Progenitor cell of endocrine pancreas (in vitro differentiated cells): ENCODE results near the gene RNU11. TPM values are rescaled to one million over a fixed set of nuclear protein-coding genes. Genes with fewer than 3 reads are reported as not detected.
"Not testable (repeated sequence)": the region's sequence is repeated elsewhere in the genome, so short reads cannot be mapped to it uniquely, and the experiment has no call there.

Experiments used
- DNase-seq: peaks from one replicate; pipeline ENCODE4 v3.0.0; 2021; ENCODE audit warnings: low spot score; ENCODE audit not compliant: unreplicated experiment
- H3K27ac Mint-ChIP-seq: 2 replicates; pipeline ENCODE4 v1.8.0; 2021; ENCODE audit warnings: mild to moderate bottlenecking, moderate library complexity, mixed read lengths
- H3K27me3 Mint-ChIP-seq: 2 replicates; pipeline ENCODE4 v1.8.0; 2021; ENCODE audit warnings: mixed read lengths
- H3K36me3 Mint-ChIP-seq: 2 replicates; pipeline ENCODE4 v1.8.0; 2022; ENCODE audit warnings: mixed read lengths; ENCODE audit not compliant: insufficient read depth
- H3K4me1 Mint-ChIP-seq: 2 replicates; pipeline ENCODE4 v1.8.0; 2021; ENCODE audit warnings: low read depth, mixed read lengths
- H3K4me3 Mint-ChIP-seq: 2 replicates; pipeline ENCODE4 v1.8.0; 2021; ENCODE audit warnings: low read depth, mild to moderate bottlenecking, moderate library complexity, mixed read lengths
- H3K9me3 Mint-ChIP-seq: 2 replicates; pipeline ENCODE4 v1.8.0; 2021; ENCODE audit warnings: low read depth, mixed read lengths
- CTCF ChIP-seq: fragments of 200-600 bp; sonication (generic); IDR thresholded peaks from one replicate; pipeline ENCODE4 v1.5.0; 2021; ENCODE audit warnings: antibody characterized with exemption, mild to moderate bottlenecking; ENCODE audit not compliant: unreplicated experiment
- total RNA-seq: library from RNA; stranded (reverse); gene quantifications from 2 replicates; pipeline ENCODE4 v1.2.1, GENCODE V29; 2021

The RNU11 gene
- total RNA-seq, 1 donor from 2014 or later = not detected

- Mint-ChIP-seq H3K4me3 (peak overlapping the region; percentile 14), H3K27me3 (peaks cover 2% of the 10 kb centered on the region), H3K27ac (no peak overlapping the region), H3K9me3 (no peaks in the 10 kb centered on the region), H3K4me1 (peaks cover 12% of the 10 kb centered on the region), H3K36me3 (no peaks in the 10 kb centered on the region)
- no peak for TF ChIP-seq CTCF
- DNase-seq = no peak
Observed at GRCh38 chr1:28666806-28667205, 18.4 kb downstream of the RNU11 start.

GRCh38 chr1:28668191-28668955, 20.0 kb downstream of the RNU11 start, which contains the start of gene GMEB1:
GMEB1 (plus strand) TSS chr1:28668784; CDS start chr1:28683613, 14,829 bp downstream.
- peak within 1 kb of the TSS; percentile 88 for H3K4me3 Mint-ChIP-seq
- peak; percentile 77 for DNase-seq
- no peak for TF ChIP-seq CTCF
- no peaks in the 10 kb centered on the region for H3K36me3 Mint-ChIP-seq
- no peaks in the 10 kb centered on the region for H3K9me3 Mint-ChIP-seq
- peaks cover 12% of the 10 kb centered on the region for H3K4me1 Mint-ChIP-seq
- H3K27ac Mint-ChIP-seq = peak within 1 kb of the TSS; percentile 98
- peaks cover 2% of the 10 kb centered on the region for H3K27me3 Mint-ChIP-seq

GRCh38 chr1:28668956-28669723, 20.7 kb downstream of the RNU11 start:
- Mint-ChIP-seq H3K27me3 (peaks cover 2% of the 10 kb centered on the region), H3K4me3 (peak overlapping the region; percentile 88), H3K36me3 (no peaks in the 10 kb centered on the region), H3K27ac (peak overlapping the region; percentile 97), H3K4me1 (peaks cover 12% of the 10 kb centered on the region), H3K9me3 (no peaks in the 10 kb centered on the region)
- no peak for TF ChIP-seq CTCF
- DNase-seq = peak; percentile 49

GRCh38 chr1:28671254-28671780, 22.9 kb downstream of the RNU11 start:
- Mint-ChIP-seq H3K36me3 (no peaks in the 10 kb centered on the region), H3K4me1 (peaks cover 15% of the 10 kb centered on the region), H3K9me3 (no peaks in the 10 kb centered on the region), H3K4me3 (no peak overlapping the region), H3K27ac (no peak overlapping the region), H3K27me3 (no peaks in the 10 kb centered on the region)
- DNase-seq = no peak
- no peak for TF ChIP-seq CTCF

GRCh38 chr1:28672971-28673370, 24.6 kb downstream of the RNU11 start:
- H3K27ac Mint-ChIP-seq, H3K4me3 Mint-ChIP-seq, DNase-seq, H3K36me3 Mint-ChIP-seq, H3K9me3 Mint-ChIP-seq, H3K27me3 Mint-ChIP-seq: not testable (repeated sequence)
- peaks cover 14% of the 10 kb centered on the region for H3K4me1 Mint-ChIP-seq
